ENCODE data around the gene NPIPB4. TPM values are rescaled to one million over a fixed set of nuclear protein-coding genes. Genes with fewer than 3 reads are reported as not detected.

The NPIPB4 gene
- total RNA-seq = 37.4 and 39.7 TPM in 2 replicates

DNA sequence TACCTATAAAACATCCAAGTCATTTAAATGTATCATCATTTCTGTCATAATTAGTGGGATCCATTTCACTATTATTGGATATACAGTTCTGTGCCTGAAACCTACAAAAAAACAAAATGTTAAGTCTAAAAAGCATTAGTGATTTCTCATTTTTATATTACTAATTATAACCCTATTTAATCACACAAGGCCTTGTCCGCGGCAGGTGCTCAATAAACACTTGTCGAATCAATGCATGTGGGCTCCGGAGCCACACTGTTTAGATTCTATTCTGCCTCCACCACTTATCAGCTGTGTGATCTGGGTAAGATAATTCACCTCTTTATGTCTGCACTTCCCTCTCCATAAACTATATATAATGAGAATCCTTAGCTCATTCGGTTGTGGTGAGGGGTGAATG is at the start of gene NPIPB4:
NPIPB4 (minus strand) TSS at position 101 of the 400 bp plus-strand sequence. CDS start 378 bp downstream, outside the sequence.

Small RNAs within 50 kb of the gene (small RNA-seq; reads per million reads assigned to genes)
- not detected for gene AC092375.3

Other genes starting within 250 kb of the NPIPB4 start
- not detected in 2 replicates for gene IGSF6, start 205.1 kb downstream of the NPIPB4 start, total RNA-seq
- gene OTOA, start 193.8 kb downstream of the NPIPB4 start, total RNA-seq = 0.11 and 0.13 TPM in 2 replicates
- gene UQCRC2, start 95.6 kb upstream of the NPIPB4 start, total RNA-seq = 161 and 171 TPM in 2 replicates
- gene PDZD9, start 143.4 kb upstream of the NPIPB4 start, total RNA-seq = not detected in 2 replicates
- 16.7 and 17.6 TPM in 2 replicates for gene MOSMO, start 150.4 kb upstream of the NPIPB4 start, total RNA-seq
- gene VWA3A, start 234.8 kb upstream of the NPIPB4 start, total RNA-seq = 0.43 TPM in 1 of 2 replicates, not detected in the other